B cell (primary cell): ENCODE data around the gene SLC39A11. TPM values are rescaled to one million over a fixed set of nuclear protein-coding genes. Genes with fewer than 3 reads are reported as not detected.

ENCODE experiments used
- ATAC-seq: fragments of 200-7000 bp; cut with Tn5 transposase; one replicate; pipeline ENCODE4 v1.10.0; 2021; ENCODE audit warnings: low read depth, mild to moderate bottlenecking, moderate number of reproducible peaks, moderate library complexity
- CTCF ChIA-PET: fragments of 350-600 bp; sonication (Branson Sonifier 250); formaldehyde crosslinking; loops from one replicate; lab custom pipeline; 2021; ENCODE audit warnings: antibody characterized with exemption, inconsistent platforms; lab: Charles Lee
- POLR2A ChIA-PET: fragments of 350-600 bp; sonication (Branson Sonifier 250); formaldehyde crosslinking; loops from one replicate; lab custom pipeline; 2021; ENCODE audit warnings: antibody characterized with exemption; lab: Charles Lee
- DNase-seq: peaks from one replicate; pipeline ENCODE4 v3.0.0; 2013
- H2AFZ ChIP-seq: 2 replicates; pipeline ENCODE4 v1.6.1; 2012; ENCODE audit warnings: mild to moderate bottlenecking, low read depth, low read length; ENCODE audit not compliant: insufficient read depth, poor library complexity, severe bottlenecking
- H3K27ac ChIP-seq, 2 donors: 1 replicate in 1 of 2; 2 replicates in 1 of 2; pipeline ENCODE4 v1.5.1; 2012 to 2013; ENCODE audit warnings: low read length in 2 of 2, mild to moderate bottlenecking in 2 of 2, moderate library complexity in 1 of 2
- H3K27me3 ChIP-seq, 4 experiments: fragments of 200-600 bp in 1 of 4; sonication (generic) in 1 of 4; replicated peaks in 1 of 4; 1 replicate in 2 of 4; 2 replicates in 2 of 4; pipeline versions ENCODE4 v1.6.1 to v1.7.0; 2013 to 2016; ENCODE audit warnings: low read length in 3 of 4, mild to moderate bottlenecking in 2 of 4, mixed read lengths in 1 of 4, moderate library complexity in 1 of 4; ENCODE audit not compliant: insufficient read depth in 4 of 4, control insufficient read depth in 3 of 4; ENCODE audit errors: control extremely low read depth in 1 of 4
- H3K36me3 ChIP-seq, 2 experiments: replicated peaks in 1 of 2; 1 replicate in 1 of 2; 2 replicates in 1 of 2; pipeline versions ENCODE4 v1.6.1 to v1.7.1; 2013; ENCODE audit warnings: low read length in 1 of 2; ENCODE audit not compliant: insufficient read depth in 2 of 2, control insufficient read depth in 1 of 2; ENCODE audit errors: control extremely low read depth in 1 of 2, extremely low read depth in 1 of 2
- H3K4me1 ChIP-seq, 2 donors: fragments of 200-600 bp in 1 of 2; sonication (generic) in 1 of 2; 1 replicate in 1 of 2; 2 replicates in 1 of 2; pipeline versions ENCODE4 v1.5.1 to v1.6.1; 2013 to 2017; ENCODE audit warnings: low read length in 2 of 2; ENCODE audit not compliant: control insufficient read depth in 2 of 2, insufficient read depth in 2 of 2
- H3K4me2 ChIP-seq: replicated peaks from 2 replicates; pipeline ENCODE3; 2012; ENCODE audit warnings: mild to moderate bottlenecking, low read depth, low read length; ENCODE audit not compliant: poor library complexity, severe bottlenecking
- H3K4me3 ChIP-seq, 5 experiments: fragments of 200-600 bp in 1 of 5; sonication (generic) in 1 of 5; 1 replicate in 3 of 5; 2 replicates in 2 of 5; pipeline versions ENCODE4 v1.5.1 to v1.7.0; 2011 to 2016; ENCODE audit warnings: low read length in 4 of 5, mild to moderate bottlenecking in 4 of 5, low read depth in 2 of 5, control low read depth in 1 of 5, moderate library complexity in 1 of 5; ENCODE audit not compliant: insufficient read depth in 1 of 5; ENCODE audit errors: control extremely low read depth in 1 of 5, extremely low read depth in 1 of 5
- H3K79me2 ChIP-seq: fragments of 200-600 bp; sonication (generic); one replicate; pipeline ENCODE4 v1.6.0; 2016; ENCODE audit warnings: low read length; ENCODE audit not compliant: control insufficient read depth, insufficient read depth
- H3K9ac ChIP-seq: fragments of 200-600 bp; sonication (generic); 2 replicates; pipeline ENCODE4 v1.6.1; 2017; ENCODE audit warnings: mild to moderate bottlenecking, low read length, moderate library complexity
- H3K9me3 ChIP-seq, 3 donors: one replicate each; pipeline versions ENCODE4 v1.6.1 to v1.7.1; 2013; ENCODE audit warnings: low read length in 2 of 3; ENCODE audit not compliant: control insufficient read depth in 2 of 3, insufficient read depth in 1 of 3; ENCODE audit errors: control extremely low read depth in 1 of 3
- H4K20me1 ChIP-seq: 2 replicates; pipeline ENCODE4 v1.6.0; 2012; ENCODE audit warnings: mild to moderate bottlenecking, low read length; ENCODE audit not compliant: insufficient read depth, control insufficient read depth, poor library complexity, severe bottlenecking
- H3K27ac Mint-ChIP-seq: one replicate; pipeline ENCODE4 v1.8.0; 2021; ENCODE audit warnings: mixed read lengths
- H3K27me3 Mint-ChIP-seq: one replicate; pipeline ENCODE4 v1.8.0; 2021; ENCODE audit warnings: mixed read lengths
- H3K4me1 Mint-ChIP-seq: one replicate; pipeline ENCODE4 v1.8.0; 2021; ENCODE audit warnings: mixed read lengths
- H3K4me3 Mint-ChIP-seq: one replicate; pipeline ENCODE4 v1.8.0; 2021; ENCODE audit warnings: mixed read lengths
- H3K9me3 Mint-ChIP-seq: one replicate; pipeline ENCODE4 v1.8.0; 2022; ENCODE audit warnings: mixed read lengths; ENCODE audit not compliant: insufficient read depth
- EZH2 ChIP-seq: IDR thresholded peaks from 2 replicates; pipeline ENCODE4 v1.6.1; 2012; ENCODE audit warnings: borderline replicate concordance, low read depth, mild to moderate bottlenecking, moderate library complexity, low read length; ENCODE audit not compliant: insufficient read depth, poor library complexity, severe bottlenecking
- WGBS: methylation state at CpG from one replicate; pipeline ENCODE4 v1.1.5; 2013; ENCODE audit warnings: missing lambda C conversion rate; ENCODE audit not compliant: insufficient coverage; 5-methylcytosine and 5-hydroxymethylcytosine counted together
- intact Hi-C: fragments of 100-400 bp; cut with micrococcal nuclease; formaldehyde crosslinking; loops from one replicate; pipeline ENCODE4 v1.10.0; 2022
- polyA plus RNA-seq: library from polyadenylated mRNA; depleted of rRNA; stranded (reverse); fragments of >200 nt; gene quantifications from 2 replicates; pipeline ENCODE4 v1.2.3, GENCODE V29; 2012
- total RNA-seq, 2 donors: library from RNA; stranded (reverse); fragments of 120-200 nt in 1 of 2; gene quantifications; 1 replicate in 1 of 2; 2 replicates in 1 of 2; pipeline versions ENCODE4 v1.2.3 to v1.2.4, GENCODE V29; 2013 to 2022
- TF ChIP-seq, protein P1 (sequence below): fragments of 200-600 bp; IDR thresholded peaks from one replicate; pipeline ENCODE4 v1.8.0; 2022; ENCODE audit warnings: antibody characterized with exemption, mild to moderate bottlenecking

The SLC39A11 gene
- total and polyA plus RNA-seq, 2 donors (not counting 1 experiment from before 2014, with no cell fraction given) = 6.9 to 39.6 TPM

DNA sequence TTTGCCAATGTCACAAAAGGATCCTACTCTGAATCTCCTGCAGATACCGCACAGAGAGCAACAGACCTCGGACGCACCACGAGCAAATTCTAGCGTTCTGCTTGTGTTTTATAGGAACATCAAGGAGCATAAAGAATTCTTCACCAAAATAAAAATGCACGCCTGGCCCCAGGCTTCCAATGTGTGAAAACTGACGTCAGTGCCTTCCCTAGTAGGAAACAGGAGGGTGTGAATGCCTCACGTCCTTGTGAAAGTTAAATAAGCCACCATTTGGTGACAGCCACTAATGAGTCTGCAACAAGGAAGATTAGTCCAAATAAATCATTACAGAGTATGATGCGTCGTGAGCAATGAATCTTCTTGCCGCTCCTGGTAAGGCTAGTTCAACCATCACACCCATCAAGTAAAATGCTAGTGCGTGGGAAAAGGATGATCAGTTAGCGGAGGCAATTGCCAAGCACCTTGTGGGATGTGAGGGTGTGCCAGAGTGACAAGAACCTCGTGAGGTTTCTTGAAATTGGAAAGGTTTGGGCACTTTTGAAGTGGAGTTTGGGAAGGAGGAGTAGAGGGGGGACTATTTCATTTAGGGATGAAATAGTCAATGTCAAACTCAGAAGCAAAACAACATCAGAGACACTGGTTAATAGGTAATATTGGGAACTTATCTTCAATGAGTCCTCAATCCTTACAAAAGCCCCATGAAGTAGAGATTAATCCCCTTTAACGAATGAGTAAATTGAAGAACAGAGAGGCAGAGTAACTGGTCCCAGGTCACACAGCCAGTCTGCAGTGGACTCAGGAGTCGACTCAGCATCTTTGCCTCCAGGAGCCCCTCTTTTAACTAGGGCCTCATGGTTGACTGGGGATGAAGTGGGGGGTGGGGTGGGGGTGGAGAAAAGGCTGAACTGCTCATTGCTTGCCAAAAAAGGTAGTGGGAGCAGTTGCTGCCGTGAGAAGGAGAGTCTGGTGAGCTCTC, 238.8 kb downstream of the SLC39A11 start:
- DNase-seq = no peak
- 80% methylated on average over 8 of the region's 17 CpGs for WGBS
- POLR2A ChIA-PET = no interaction called here
- Histone ChIP-seq H3K27ac (no peak overlapping the region), H3K27me3 (no peaks in the 10 kb centered on the region), H4K20me1 (no peaks in the 10 kb centered on the region), H3K4me3 (no peak overlapping the region), H2AFZ (no peak overlapping the region), H3K9ac (no peak overlapping the region), H3K4me2 (no peak overlapping the region), H3K79me2 (no peaks in the 10 kb centered on the region), H3K4me1 (no peaks in the 10 kb centered on the region), H3K36me3 (peaks cover 0 to 2% of the 10 kb centered on the region in 2 experiments), H3K9me3 (no peaks in the 10 kb centered on the region)
- intact Hi-C loops = no loop called here
- no peak for ATAC-seq
- no peaks in the 10 kb centered on the region for H3K27me3 Mint-ChIP-seq
- no peaks in the 10 kb centered on the region for H3K4me1 Mint-ChIP-seq
- H3K9me3 Mint-ChIP-seq = no peaks in the 10 kb centered on the region
- H3K4me3 Mint-ChIP-seq = no peak overlapping the region
- no peak overlapping the region for H3K27ac Mint-ChIP-seq
- TF ChIP-seq, protein P1, sequence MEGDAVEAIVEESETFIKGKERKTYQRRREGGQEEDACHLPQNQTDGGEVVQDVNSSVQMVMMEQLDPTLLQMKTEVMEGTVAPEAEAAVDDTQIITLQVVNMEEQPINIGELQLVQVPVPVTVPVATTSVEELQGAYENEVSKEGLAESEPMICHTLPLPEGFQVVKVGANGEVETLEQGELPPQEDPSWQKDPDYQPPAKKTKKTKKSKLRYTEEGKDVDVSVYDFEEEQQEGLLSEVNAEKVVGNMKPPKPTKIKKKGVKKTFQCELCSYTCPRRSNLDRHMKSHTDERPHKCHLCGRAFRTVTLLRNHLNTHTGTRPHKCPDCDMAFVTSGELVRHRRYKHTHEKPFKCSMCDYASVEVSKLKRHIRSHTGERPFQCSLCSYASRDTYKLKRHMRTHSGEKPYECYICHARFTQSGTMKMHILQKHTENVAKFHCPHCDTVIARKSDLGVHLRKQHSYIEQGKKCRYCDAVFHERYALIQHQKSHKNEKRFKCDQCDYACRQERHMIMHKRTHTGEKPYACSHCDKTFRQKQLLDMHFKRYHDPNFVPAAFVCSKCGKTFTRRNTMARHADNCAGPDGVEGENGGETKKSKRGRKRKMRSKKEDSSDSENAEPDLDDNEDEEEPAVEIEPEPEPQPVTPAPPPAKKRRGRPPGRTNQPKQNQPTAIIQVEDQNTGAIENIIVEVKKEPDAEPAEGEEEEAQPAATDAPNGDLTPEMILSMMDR = no peak
- no peak for TF ChIP-seq EZH2
- CTCF ChIA-PET = no interaction called here

DNA sequence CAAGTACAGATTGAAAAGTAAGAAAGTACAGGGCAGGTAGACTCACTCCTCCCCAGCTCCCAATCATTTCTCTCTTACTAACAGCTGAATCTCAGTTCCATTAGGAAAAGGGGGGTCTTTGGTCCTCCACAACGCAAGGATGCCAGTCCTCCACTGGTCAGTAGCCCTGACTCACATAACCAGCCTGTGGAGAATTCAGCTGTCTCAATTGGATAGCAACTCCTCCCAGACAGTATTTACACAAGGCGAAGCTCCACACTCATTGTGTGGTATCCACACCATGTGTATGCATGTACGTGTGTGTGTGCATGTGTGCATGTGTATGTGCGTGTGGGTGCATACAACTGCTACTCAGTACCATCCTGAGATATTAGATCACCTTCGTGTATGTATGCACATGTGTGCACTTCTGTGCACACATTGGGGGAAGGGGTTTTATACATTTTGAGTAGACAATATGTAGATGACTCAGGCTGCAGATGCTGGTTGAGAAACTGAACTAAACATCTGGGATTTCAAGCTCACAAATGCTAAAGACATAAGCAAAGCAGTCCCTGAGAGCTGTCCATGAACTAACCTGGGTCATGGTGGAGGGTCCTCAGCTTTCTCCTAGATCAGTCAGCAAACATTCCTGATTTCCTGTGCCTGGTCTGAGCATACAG, 240.1 kb downstream of the SLC39A11 start:
- Histone ChIP-seq H3K27ac (no peak overlapping the region), H3K79me2 (no peaks in the 10 kb centered on the region), H3K4me2 (no peak overlapping the region), H3K9me3 (no peaks in the 10 kb centered on the region), H3K4me1 (no peaks in the 10 kb centered on the region), H3K9ac (no peak overlapping the region), H3K27me3 (no peaks in the 10 kb centered on the region), H3K4me3 (no peak overlapping the region), H4K20me1 (no peaks in the 10 kb centered on the region), H3K36me3 (peaks cover 0 to 3% of the 10 kb centered on the region in 2 experiments), H2AFZ (no peak overlapping the region)
- no peak for TF ChIP-seq EZH2
- TF ChIP-seq, protein P1 = no peak
- 100% methylated on average over 3 of the region's 5 CpGs for WGBS
- DNase-seq (no peak), ATAC-seq (no peak)
- intact Hi-C loops = no loop called here
- Mint-ChIP-seq H3K27me3 (no peaks in the 10 kb centered on the region), H3K4me3 (no peak overlapping the region), H3K4me1 (no peaks in the 10 kb centered on the region), H3K27ac (no peak overlapping the region), H3K9me3 (no peaks in the 10 kb centered on the region)
- ChIA-PET CTCF (no interaction called here), POLR2A (no interaction called here)
